Upper lobe of left lung (tissue), 4 donors: ENCODE measurements around the gene AGRN.

ENCODE experiments used
- CTCF ChIP-seq, 6 experiments: fragments of 450-650 bp in 4 of 6; fragments of 200-600 bp in 2 of 6; sonication (generic) in 2 of 6; IDR thresholded peaks; one replicate each; pipeline ENCODE4 v1.5.1; 2016 to 2019; ENCODE audit warnings: antibody characterized with exemption in 6 of 6
- POLR2AphosphoS5 ChIP-seq, 2 donors: sonication (generic); formaldehyde crosslinking; IDR thresholded peaks; one replicate each; pipeline ENCODE4 v1.5.1; 2017; ENCODE audit warnings: antibody characterized with exemption in 2 of 2

- TF ChIP-seq POLR2AphosphoS5 (IDR thresholded peaks at IDR 0.05) (no peak), CTCF (IDR thresholded peaks at IDR 0.05) (no peak)
These were observed 23.5 kb downstream of the AGRN start for GRCh38 chr1:1043411-1043810.
